B cell (primary cell): ENCODE data around the gene AHRR. TPM values are rescaled to one million over a fixed set of nuclear protein-coding genes. Genes with fewer than 3 reads are reported as not detected.

Source experiments
- ATAC-seq: fragments of 200-7000 bp; cut with Tn5 transposase; one replicate; pipeline ENCODE4 v1.10.0; 2021; ENCODE audit warnings: low read depth, mild to moderate bottlenecking, moderate number of reproducible peaks, moderate library complexity
- CTCF ChIA-PET: fragments of 350-600 bp; sonication (Branson Sonifier 250); formaldehyde crosslinking; loops from one replicate; lab custom pipeline; 2021; ENCODE audit warnings: antibody characterized with exemption, inconsistent platforms; lab: Charles Lee
- POLR2A ChIA-PET: fragments of 350-600 bp; sonication (Branson Sonifier 250); formaldehyde crosslinking; loops from one replicate; lab custom pipeline; 2021; ENCODE audit warnings: antibody characterized with exemption; lab: Charles Lee
- DNase-seq: peaks from one replicate; pipeline ENCODE4 v3.0.0; 2013
- H2AFZ ChIP-seq: 2 replicates; pipeline ENCODE4 v1.6.1; 2012; ENCODE audit warnings: mild to moderate bottlenecking, low read depth, low read length; ENCODE audit not compliant: insufficient read depth, poor library complexity, severe bottlenecking
- H3K27ac ChIP-seq, 2 donors: 1 replicate in 1 of 2; 2 replicates in 1 of 2; pipeline ENCODE4 v1.5.1; 2012 to 2013; ENCODE audit warnings: low read length in 2 of 2, mild to moderate bottlenecking in 2 of 2, moderate library complexity in 1 of 2
- H3K27me3 ChIP-seq, 4 experiments: fragments of 200-600 bp in 1 of 4; sonication (generic) in 1 of 4; replicated peaks in 1 of 4; 1 replicate in 2 of 4; 2 replicates in 2 of 4; pipeline versions ENCODE4 v1.6.1 to v1.7.0; 2013 to 2016; ENCODE audit warnings: low read length in 3 of 4, mild to moderate bottlenecking in 2 of 4, mixed read lengths in 1 of 4, moderate library complexity in 1 of 4; ENCODE audit not compliant: insufficient read depth in 4 of 4, control insufficient read depth in 3 of 4; ENCODE audit errors: control extremely low read depth in 1 of 4
- H3K36me3 ChIP-seq, 2 experiments: replicated peaks in 1 of 2; 1 replicate in 1 of 2; 2 replicates in 1 of 2; pipeline versions ENCODE4 v1.6.1 to v1.7.1; 2013; ENCODE audit warnings: low read length in 1 of 2; ENCODE audit not compliant: insufficient read depth in 2 of 2, control insufficient read depth in 1 of 2; ENCODE audit errors: control extremely low read depth in 1 of 2, extremely low read depth in 1 of 2
- H3K4me1 ChIP-seq, 2 donors: fragments of 200-600 bp in 1 of 2; sonication (generic) in 1 of 2; 1 replicate in 1 of 2; 2 replicates in 1 of 2; pipeline versions ENCODE4 v1.5.1 to v1.6.1; 2013 to 2017; ENCODE audit warnings: low read length in 2 of 2; ENCODE audit not compliant: control insufficient read depth in 2 of 2, insufficient read depth in 2 of 2
- H3K4me2 ChIP-seq: replicated peaks from 2 replicates; pipeline ENCODE3; 2012; ENCODE audit warnings: mild to moderate bottlenecking, low read depth, low read length; ENCODE audit not compliant: poor library complexity, severe bottlenecking
- H3K4me3 ChIP-seq, 5 experiments: fragments of 200-600 bp in 1 of 5; sonication (generic) in 1 of 5; 1 replicate in 3 of 5; 2 replicates in 2 of 5; pipeline versions ENCODE4 v1.5.1 to v1.7.0; 2011 to 2016; ENCODE audit warnings: low read length in 4 of 5, mild to moderate bottlenecking in 4 of 5, low read depth in 2 of 5, control low read depth in 1 of 5, moderate library complexity in 1 of 5; ENCODE audit not compliant: insufficient read depth in 1 of 5; ENCODE audit errors: control extremely low read depth in 1 of 5, extremely low read depth in 1 of 5
- H3K79me2 ChIP-seq: fragments of 200-600 bp; sonication (generic); one replicate; pipeline ENCODE4 v1.6.0; 2016; ENCODE audit warnings: low read length; ENCODE audit not compliant: control insufficient read depth, insufficient read depth
- H3K9ac ChIP-seq: fragments of 200-600 bp; sonication (generic); 2 replicates; pipeline ENCODE4 v1.6.1; 2017; ENCODE audit warnings: mild to moderate bottlenecking, low read length, moderate library complexity
- H3K9me3 ChIP-seq, 3 donors: one replicate each; pipeline versions ENCODE4 v1.6.1 to v1.7.1; 2013; ENCODE audit warnings: low read length in 2 of 3; ENCODE audit not compliant: control insufficient read depth in 2 of 3, insufficient read depth in 1 of 3; ENCODE audit errors: control extremely low read depth in 1 of 3
- H4K20me1 ChIP-seq: 2 replicates; pipeline ENCODE4 v1.6.0; 2012; ENCODE audit warnings: mild to moderate bottlenecking, low read length; ENCODE audit not compliant: insufficient read depth, control insufficient read depth, poor library complexity, severe bottlenecking
- H3K27ac Mint-ChIP-seq: one replicate; pipeline ENCODE4 v1.8.0; 2021; ENCODE audit warnings: mixed read lengths
- H3K27me3 Mint-ChIP-seq: one replicate; pipeline ENCODE4 v1.8.0; 2021; ENCODE audit warnings: mixed read lengths
- H3K4me1 Mint-ChIP-seq: one replicate; pipeline ENCODE4 v1.8.0; 2021; ENCODE audit warnings: mixed read lengths
- H3K4me3 Mint-ChIP-seq: one replicate; pipeline ENCODE4 v1.8.0; 2021; ENCODE audit warnings: mixed read lengths
- H3K9me3 Mint-ChIP-seq: one replicate; pipeline ENCODE4 v1.8.0; 2022; ENCODE audit warnings: mixed read lengths; ENCODE audit not compliant: insufficient read depth
- EZH2 ChIP-seq: IDR thresholded peaks from 2 replicates; pipeline ENCODE4 v1.6.1; 2012; ENCODE audit warnings: borderline replicate concordance, low read depth, mild to moderate bottlenecking, moderate library complexity, low read length; ENCODE audit not compliant: insufficient read depth, poor library complexity, severe bottlenecking
- WGBS: methylation state at CpG from one replicate; pipeline ENCODE4 v1.1.5; 2013; ENCODE audit warnings: missing lambda C conversion rate; ENCODE audit not compliant: insufficient coverage; 5-methylcytosine and 5-hydroxymethylcytosine counted together
- intact Hi-C: fragments of 100-400 bp; cut with micrococcal nuclease; formaldehyde crosslinking; loops from one replicate; pipeline ENCODE4 v1.10.0; 2022
- polyA plus RNA-seq: library from polyadenylated mRNA; depleted of rRNA; stranded (reverse); fragments of >200 nt; gene quantifications from 2 replicates; pipeline ENCODE4 v1.2.3, GENCODE V29; 2012
- total RNA-seq, 2 donors: library from RNA; stranded (reverse); fragments of 120-200 nt in 1 of 2; gene quantifications; 1 replicate in 1 of 2; 2 replicates in 1 of 2; pipeline versions ENCODE4 v1.2.3 to v1.2.4, GENCODE V29; 2013 to 2022
- TF ChIP-seq, protein P1 (sequence below): fragments of 200-600 bp; IDR thresholded peaks from one replicate; pipeline ENCODE4 v1.8.0; 2022; ENCODE audit warnings: antibody characterized with exemption, mild to moderate bottlenecking

Gene AHRR
- total and polyA plus RNA-seq, 2 donors (not counting 1 experiment from before 2014, with no cell fraction given) = 0.13 to 1.7 TPM

DNA sequence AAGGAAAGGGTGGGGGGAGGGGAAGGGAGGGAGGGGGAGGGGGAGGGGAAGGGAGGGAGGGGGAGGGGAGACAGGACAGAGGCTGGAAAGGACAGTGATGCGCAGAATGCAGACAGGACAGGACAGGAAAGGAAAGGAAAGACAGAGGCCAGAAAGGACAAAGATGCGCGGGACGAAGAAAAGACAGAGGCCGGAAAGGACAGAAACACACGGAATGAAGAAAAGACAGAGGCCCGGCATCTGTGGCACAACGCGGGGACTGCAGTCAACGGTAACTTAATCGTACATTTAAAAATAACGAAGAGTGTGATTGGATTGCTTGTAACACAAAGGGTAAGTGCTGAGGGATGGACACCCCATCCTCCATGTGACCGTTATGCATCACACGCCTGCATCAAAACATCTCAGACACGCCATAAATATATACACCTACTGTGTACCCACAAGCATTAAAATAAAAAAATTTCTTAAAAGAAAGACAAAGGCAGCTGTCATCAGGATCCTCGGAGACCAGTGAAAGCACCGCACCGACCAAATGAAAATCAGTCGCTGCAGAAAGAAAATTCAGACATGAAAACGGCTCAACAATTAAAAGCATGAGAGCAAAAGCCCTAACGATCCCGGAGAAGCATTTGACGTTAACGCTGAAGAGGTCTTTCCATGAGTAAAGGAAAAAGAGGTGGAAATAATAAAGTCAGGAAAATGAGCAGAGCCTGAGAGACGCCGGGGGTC lies 68.5 kb downstream of the AHRR start:
- Histone ChIP-seq H3K4me2 (no peak overlapping the region), H3K36me3 (no peaks in the 10 kb centered on the region), H3K27me3 (peaks cover 0 to 29% (median 2%) of the 10 kb centered on the region in 4 experiments), H3K4me3 (no peak overlapping the region), H3K9ac (no peak overlapping the region), H3K4me1 (no peaks in the 10 kb centered on the region), H3K79me2 (no peaks in the 10 kb centered on the region), H3K9me3 (peaks cover 1 to 27% (median 11%) of the 10 kb centered on the region in 3 donors), H2AFZ (no peak overlapping the region), H4K20me1 (no peaks in the 10 kb centered on the region), H3K27ac (no peak overlapping the region)
- TF ChIP-seq, protein P1, sequence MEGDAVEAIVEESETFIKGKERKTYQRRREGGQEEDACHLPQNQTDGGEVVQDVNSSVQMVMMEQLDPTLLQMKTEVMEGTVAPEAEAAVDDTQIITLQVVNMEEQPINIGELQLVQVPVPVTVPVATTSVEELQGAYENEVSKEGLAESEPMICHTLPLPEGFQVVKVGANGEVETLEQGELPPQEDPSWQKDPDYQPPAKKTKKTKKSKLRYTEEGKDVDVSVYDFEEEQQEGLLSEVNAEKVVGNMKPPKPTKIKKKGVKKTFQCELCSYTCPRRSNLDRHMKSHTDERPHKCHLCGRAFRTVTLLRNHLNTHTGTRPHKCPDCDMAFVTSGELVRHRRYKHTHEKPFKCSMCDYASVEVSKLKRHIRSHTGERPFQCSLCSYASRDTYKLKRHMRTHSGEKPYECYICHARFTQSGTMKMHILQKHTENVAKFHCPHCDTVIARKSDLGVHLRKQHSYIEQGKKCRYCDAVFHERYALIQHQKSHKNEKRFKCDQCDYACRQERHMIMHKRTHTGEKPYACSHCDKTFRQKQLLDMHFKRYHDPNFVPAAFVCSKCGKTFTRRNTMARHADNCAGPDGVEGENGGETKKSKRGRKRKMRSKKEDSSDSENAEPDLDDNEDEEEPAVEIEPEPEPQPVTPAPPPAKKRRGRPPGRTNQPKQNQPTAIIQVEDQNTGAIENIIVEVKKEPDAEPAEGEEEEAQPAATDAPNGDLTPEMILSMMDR = no peak
- no peak for TF ChIP-seq EZH2
- WGBS = 95% methylated on average over 20 of the region's 26 CpGs
- peaks cover 19% of the 10 kb centered on the region for H3K27me3 Mint-ChIP-seq
- intact Hi-C loops = no loop called here
- POLR2A ChIA-PET = no interaction called here
- H3K4me1 Mint-ChIP-seq = peaks cover 10% of the 10 kb centered on the region
- no peak overlapping the region for H3K27ac Mint-ChIP-seq
- DNase-seq = no peak
- CTCF ChIA-PET = no interaction called here
- no peak for ATAC-seq
- H3K9me3 Mint-ChIP-seq = no peaks in the 10 kb centered on the region
- H3K4me3 Mint-ChIP-seq = no peak overlapping the region
